ENCODE results near the gene CES1.

DNA sequence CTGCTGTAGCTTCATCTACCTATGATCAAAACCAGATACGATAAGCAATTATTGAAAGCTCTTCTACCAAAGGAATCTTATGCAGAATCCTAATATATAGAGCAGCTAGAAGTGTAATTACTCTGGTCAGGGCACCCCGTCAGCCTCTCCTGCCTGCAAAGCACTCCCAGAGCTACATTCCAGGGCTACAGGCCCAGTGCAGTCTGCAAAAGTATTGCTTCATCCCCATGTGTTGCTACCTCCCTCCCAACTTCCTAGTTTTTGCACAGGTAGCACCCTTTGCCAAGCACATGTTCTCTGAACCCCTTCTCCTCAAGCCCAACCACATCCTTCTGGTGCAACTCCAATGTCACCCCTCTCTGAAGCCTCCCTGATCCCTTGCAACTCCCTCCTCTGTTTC lies 35.2 kb upstream of the CES1 start:
- TF ChIP-seq, protein P1, sequence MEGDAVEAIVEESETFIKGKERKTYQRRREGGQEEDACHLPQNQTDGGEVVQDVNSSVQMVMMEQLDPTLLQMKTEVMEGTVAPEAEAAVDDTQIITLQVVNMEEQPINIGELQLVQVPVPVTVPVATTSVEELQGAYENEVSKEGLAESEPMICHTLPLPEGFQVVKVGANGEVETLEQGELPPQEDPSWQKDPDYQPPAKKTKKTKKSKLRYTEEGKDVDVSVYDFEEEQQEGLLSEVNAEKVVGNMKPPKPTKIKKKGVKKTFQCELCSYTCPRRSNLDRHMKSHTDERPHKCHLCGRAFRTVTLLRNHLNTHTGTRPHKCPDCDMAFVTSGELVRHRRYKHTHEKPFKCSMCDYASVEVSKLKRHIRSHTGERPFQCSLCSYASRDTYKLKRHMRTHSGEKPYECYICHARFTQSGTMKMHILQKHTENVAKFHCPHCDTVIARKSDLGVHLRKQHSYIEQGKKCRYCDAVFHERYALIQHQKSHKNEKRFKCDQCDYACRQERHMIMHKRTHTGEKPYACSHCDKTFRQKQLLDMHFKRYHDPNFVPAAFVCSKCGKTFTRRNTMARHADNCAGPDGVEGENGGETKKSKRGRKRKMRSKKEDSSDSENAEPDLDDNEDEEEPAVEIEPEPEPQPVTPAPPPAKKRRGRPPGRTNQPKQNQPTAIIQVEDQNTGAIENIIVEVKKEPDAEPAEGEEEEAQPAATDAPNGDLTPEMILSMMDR (conservative IDR thresholded peaks at IDR 0.05 in 1 of 2, IDR thresholded peaks at IDR 0.05 in 1 of 2; ENCODE audit: low read depth in 1 of 2, low read length in 2 of 2): no peak
- no peak for TF ChIP-seq EZH2 (IDR thresholded peaks at IDR 0.05; ENCODE audit: low read length, missing control alignments)

All from fibroblast of lung (primary cell).